PFSK-1 (cell line): Measurements from ENCODE around the gene LMX1A.

Experiments used
- FOXP2 ChIP-seq: optimal IDR thresholded peaks from 2 replicates; pipeline ENCODE3; 2011; ENCODE audit warnings: borderline replicate concordance, control low read depth, inconsistent platforms; ENCODE audit not compliant: insufficient read depth; ENCODE audit errors: extremely low read length, extremely low read depth
- POLR2AphosphoS5 ChIP-seq: IDR thresholded peaks from 2 replicates; pipeline ENCODE4 v1.6.1; 2012; ENCODE audit warnings: low read depth, mild to moderate bottlenecking, control low read depth, low read length, moderate library complexity
- REST ChIP-seq, 2 experiments: IDR thresholded peaks; 2 replicates each; pipeline versions ENCODE4 v1.6.1 to v1.8.0; 2011 to 2012; ENCODE audit warnings: low read depth in 2 of 2, low read length in 2 of 2, control low read depth in 1 of 2, inconsistent platforms in 1 of 2, mild to moderate bottlenecking in 1 of 2, moderate library complexity in 1 of 2; ENCODE audit not compliant: insufficient read depth in 1 of 2
- SIN3A ChIP-seq: IDR thresholded peaks from 2 replicates; pipeline ENCODE4 v1.6.1; 2012; ENCODE audit warnings: mild to moderate bottlenecking, low read length, moderate library complexity, borderline replicate concordance; ENCODE audit not compliant: insufficient read depth
- TAF1 ChIP-seq: IDR thresholded peaks from 2 replicates; pipeline ENCODE4 v1.6.1; 2012; ENCODE audit warnings: low read length, control low read depth, borderline replicate concordance; ENCODE audit not compliant: insufficient read depth

Gene LMX1A

GRCh38 chr1:165185161-165185889, 171.2 kb downstream of the LMX1A start:
- TF ChIP-seq POLR2AphosphoS5 (no peak), REST (IDR thresholded peaks at IDR 0.05; ENCODE audit: insufficient read depth in 1 of 2, low read depth in 2 of 2, low read length in 2 of 2) (no peak), SIN3A (no peak), TAF1 (no peak), FOXP2 (no peak)

- TF ChIP-seq FOXP2 (no peak), REST (IDR thresholded peaks at IDR 0.05; ENCODE audit: insufficient read depth in 1 of 2, low read depth in 2 of 2, low read length in 2 of 2) (no peak), SIN3A (no peak), TAF1 (no peak), POLR2AphosphoS5 (no peak)
Measured at GRCh38 chr1:165182975-165183374, 173.5 kb downstream of the LMX1A start.

DNA sequence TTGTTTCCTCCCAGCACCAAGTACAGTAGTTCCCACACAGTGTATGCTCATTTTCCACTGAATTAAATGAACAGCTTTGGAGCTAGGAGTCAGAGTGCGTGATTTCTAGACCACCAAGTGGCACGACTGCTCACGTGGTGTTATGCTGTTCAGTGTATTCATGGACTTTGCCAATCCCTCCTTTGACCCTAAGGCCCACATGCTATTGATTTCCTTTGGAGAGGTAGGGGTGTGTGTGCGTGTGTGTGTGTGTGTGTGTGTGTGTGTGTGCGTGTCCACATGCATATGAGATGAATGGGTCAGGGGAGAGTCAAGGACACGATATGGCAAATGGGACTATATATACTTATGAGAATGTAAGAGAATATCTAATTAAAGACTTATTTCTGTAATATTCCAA, 177.2 kb downstream of the LMX1A start:
- no peak for TF ChIP-seq FOXP2
- TF ChIP-seq REST (IDR thresholded peaks at IDR 0.05; ENCODE audit: insufficient read depth in 1 of 2, low read depth in 2 of 2, low read length in 2 of 2): no peak
- TF ChIP-seq TAF1: no peak
- TF ChIP-seq SIN3A: no peak
- no peak for TF ChIP-seq POLR2AphosphoS5

- TF ChIP-seq FOXP2 (no peak), SIN3A (no peak), TAF1 (no peak), POLR2AphosphoS5 (no peak), REST (IDR thresholded peaks at IDR 0.05; ENCODE audit: insufficient read depth in 1 of 2, low read depth in 2 of 2, low read length in 2 of 2) (no peak)
Measured at GRCh38 chr1:165174491-165174890, 182.0 kb downstream of the LMX1A start.
